Loucy (cell line): ENCODE data around the gene SMCHD1.

Source experiments
- H2AFZ ChIP-seq: fragments of 200-600 bp; sonication (generic); 2 replicates; pipeline ENCODE4 v1.6.0; 2016; ENCODE audit warnings: antibody characterized with exemption, mild to moderate bottlenecking, low read length, moderate library complexity
- H3F3A ChIP-seq: fragments of 200-600 bp; 2 replicates; pipeline ENCODE4 v1.6.0; 2016; ENCODE audit warnings: antibody characterized with exemption, low read depth, mild to moderate bottlenecking
- H3K27me3 ChIP-seq: fragments of 200-600 bp; sonication (generic); 2 replicates; pipeline ENCODE4 v1.6.1; 2014; ENCODE audit warnings: low read length, mild to moderate bottlenecking; ENCODE audit not compliant: insufficient read depth, poor library complexity, severe bottlenecking
- H3K36me3 ChIP-seq: fragments of 200-600 bp; sonication (generic); 2 replicates; pipeline ENCODE4 v1.6.1; 2016; ENCODE audit warnings: low read length; ENCODE audit not compliant: insufficient read depth
- H3K4me1 ChIP-seq: fragments of 200-600 bp; sonication (generic); 2 replicates; pipeline ENCODE4 v1.5.1; 2014; ENCODE audit warnings: low read length, mild to moderate bottlenecking; ENCODE audit not compliant: insufficient read depth, poor library complexity, severe bottlenecking
- H3K4me2 ChIP-seq: fragments of 200-600 bp; sonication (generic); 2 replicates; pipeline ENCODE4 v1.6.0; 2014; ENCODE audit warnings: antibody characterized with exemption, low read length, low read depth, mild to moderate bottlenecking; ENCODE audit not compliant: poor library complexity, severe bottlenecking
- H3K4me3 ChIP-seq: fragments of 200-600 bp; sonication (generic); 2 replicates; pipeline ENCODE4 v1.5.1; 2014; ENCODE audit warnings: low read length, mild to moderate bottlenecking, mixed read lengths; ENCODE audit not compliant: poor library complexity, severe bottlenecking
- H3K79me2 ChIP-seq: fragments of 200-600 bp; sonication (generic); 2 replicates; pipeline ENCODE4 v1.6.1; 2014; ENCODE audit warnings: low read length; ENCODE audit not compliant: insufficient read depth
- H3K9ac ChIP-seq: fragments of 200-600 bp; sonication (generic); 2 replicates; pipeline ENCODE4 v1.6.0; 2014; ENCODE audit warnings: mild to moderate bottlenecking, low read depth, low read length, moderate library complexity; ENCODE audit not compliant: poor library complexity, severe bottlenecking
- H3K9me2 ChIP-seq: fragments of 200-600 bp; sonication (generic); replicated peaks from 2 replicates; pipeline ENCODE4 v1.6.1; 2016; ENCODE audit warnings: low read depth, low read length, mixed read lengths
- H3K9me3 ChIP-seq: fragments of 200-600 bp; sonication (generic); 2 replicates; pipeline ENCODE4 v1.6.1; 2014; ENCODE audit warnings: mild to moderate bottlenecking, antibody characterized with exemption, low read length, low read depth; ENCODE audit not compliant: insufficient read depth
- H4K20me1 ChIP-seq: fragments of 200-600 bp; sonication (generic); 2 replicates; pipeline ENCODE4 v1.6.0; 2014; ENCODE audit warnings: antibody characterized with exemption, low read length, mild to moderate bottlenecking; ENCODE audit not compliant: insufficient read depth, poor library complexity, severe bottlenecking
- EZH2phosphoT487 ChIP-seq: fragments of 200-600 bp; IDR thresholded peaks from 2 replicates; pipeline ENCODE4 v1.6.1; 2018; ENCODE audit warnings: antibody characterized with exemption, mild to moderate bottlenecking, moderate library complexity, borderline replicate concordance
- TF ChIP-seq, protein P1 (sequence below): fragments of 200-600 bp; sonication (generic); conservative IDR thresholded peaks from 2 replicates; pipeline ENCODE4 v1.5.1; 2014; ENCODE audit warnings: mild to moderate bottlenecking, antibody characterized with exemption, low read length

SMCHD1 gene

GRCh38 chr18:2687390-2688001 lies 32.0 kb downstream of the SMCHD1 start:
- H3K27me3 ChIP-seq: no peaks in the 10 kb centered on the region
- no peak overlapping the region for H2AFZ ChIP-seq
- peaks cover 3% of the 10 kb centered on the region; the same call in 1 of the 2 replicates for H3F3A ChIP-seq
- peaks cover 90% of the 10 kb centered on the region for H3K36me3 ChIP-seq
- no peak overlapping the region for H3K4me2 ChIP-seq
- no peak overlapping the region for H3K4me3 ChIP-seq
- H4K20me1 ChIP-seq: peaks cover 43% of the 10 kb centered on the region
- peaks cover 11% of the 10 kb centered on the region; the same call in 1 of the 2 replicates for H3K9me3 ChIP-seq
- TF ChIP-seq EZH2phosphoT487: no peak
- TF ChIP-seq, protein P1, sequence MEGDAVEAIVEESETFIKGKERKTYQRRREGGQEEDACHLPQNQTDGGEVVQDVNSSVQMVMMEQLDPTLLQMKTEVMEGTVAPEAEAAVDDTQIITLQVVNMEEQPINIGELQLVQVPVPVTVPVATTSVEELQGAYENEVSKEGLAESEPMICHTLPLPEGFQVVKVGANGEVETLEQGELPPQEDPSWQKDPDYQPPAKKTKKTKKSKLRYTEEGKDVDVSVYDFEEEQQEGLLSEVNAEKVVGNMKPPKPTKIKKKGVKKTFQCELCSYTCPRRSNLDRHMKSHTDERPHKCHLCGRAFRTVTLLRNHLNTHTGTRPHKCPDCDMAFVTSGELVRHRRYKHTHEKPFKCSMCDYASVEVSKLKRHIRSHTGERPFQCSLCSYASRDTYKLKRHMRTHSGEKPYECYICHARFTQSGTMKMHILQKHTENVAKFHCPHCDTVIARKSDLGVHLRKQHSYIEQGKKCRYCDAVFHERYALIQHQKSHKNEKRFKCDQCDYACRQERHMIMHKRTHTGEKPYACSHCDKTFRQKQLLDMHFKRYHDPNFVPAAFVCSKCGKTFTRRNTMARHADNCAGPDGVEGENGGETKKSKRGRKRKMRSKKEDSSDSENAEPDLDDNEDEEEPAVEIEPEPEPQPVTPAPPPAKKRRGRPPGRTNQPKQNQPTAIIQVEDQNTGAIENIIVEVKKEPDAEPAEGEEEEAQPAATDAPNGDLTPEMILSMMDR: no peak
- no peaks in the 10 kb centered on the region for H3K4me1 ChIP-seq
- H3K9me2 ChIP-seq: no peaks in the 10 kb centered on the region
- H3K9ac ChIP-seq: no peak overlapping the region
- H3K79me2 ChIP-seq: peaks cover 78% of the 10 kb centered on the region

DNA sequence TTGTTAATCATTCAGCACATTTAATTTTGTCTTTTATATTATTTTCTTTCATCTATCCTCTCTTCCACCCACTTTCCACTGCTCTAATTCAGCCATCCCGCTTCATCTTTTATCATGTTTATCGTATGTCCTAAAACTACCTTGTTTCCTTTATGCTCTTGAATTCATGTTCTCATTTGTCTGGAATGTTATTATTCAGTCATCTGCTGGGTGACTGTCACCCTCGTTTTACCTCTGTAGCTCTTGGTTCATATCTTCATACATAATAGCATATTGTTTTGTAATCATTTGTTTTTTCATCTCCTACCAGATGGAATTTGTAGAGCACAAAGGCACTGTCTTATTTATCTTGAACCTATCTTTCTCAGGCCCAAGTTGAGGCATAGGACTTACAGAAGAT lies 37.0 kb downstream of the SMCHD1 start:
- Histone ChIP-seq H3K4me3 (no peak overlapping the region), H3K4me1 (no peaks in the 10 kb centered on the region), H3K9me3 (no peaks in the 10 kb centered on the region), H4K20me1 (peaks cover 16% of the 10 kb centered on the region), H3K9me2 (no peaks in the 10 kb centered on the region), H3K27me3 (no peaks in the 10 kb centered on the region), H3K9ac (no peak overlapping the region), H3K4me2 (no peak overlapping the region), H3F3A (peaks cover 3% of the 10 kb centered on the region; the same call in 1 of the 2 replicates), H2AFZ (no peak overlapping the region), H3K36me3 (peaks cover 95% of the 10 kb centered on the region), H3K79me2 (peaks cover 32% of the 10 kb centered on the region)
- TF ChIP-seq EZH2phosphoT487: no peak
- TF ChIP-seq, protein P1: no peak

GRCh38 chr18:2697184-2697583 lies 41.7 kb downstream of the SMCHD1 start:
- Histone ChIP-seq H3F3A (no peaks in the 10 kb centered on the region), H3K4me1 (no peaks in the 10 kb centered on the region), H3K4me2 (no peak overlapping the region), H3K9me2 (no peaks in the 10 kb centered on the region), H3K9ac (no peak overlapping the region), H3K9me3 (no peaks in the 10 kb centered on the region), H3K79me2 (0 out of 2 replicates have a peak, but pooled peaks cover 5% of the 10 kb centered on the region), H3K36me3 (peaks cover 96% of the 10 kb centered on the region), H2AFZ (no peak overlapping the region), H3K27me3 (no peaks in the 10 kb centered on the region), H4K20me1 (peaks cover 7% of the 10 kb centered on the region), H3K4me3 (no peak overlapping the region)
- TF ChIP-seq, protein P1: no peak
- no peak for TF ChIP-seq EZH2phosphoT487
